HG03108 (cell line): ENCODE measurements around the gene SLC26A11.
"Not testable (repeated sequence)": the region's sequence is repeated elsewhere in the genome, so short reads cannot be mapped to it uniquely, and the experiment has no call there.

Experiments
- ATAC-seq: cut with Tn5 transposase; IDR thresholded peaks from one replicate; pipeline ENCODE4 v1.9.1; 2021; ENCODE audit warnings: moderate library complexity; ENCODE audit not compliant: unreplicated experiment

Gene SLC26A11

GRCh38 chr17:80195671-80196529 is 24.3 kb upstream of the SLC26A11 start:
- ATAC-seq, result no peak

- no peak for ATAC-seq
These were observed 23.6 kb upstream of the SLC26A11 start for GRCh38 chr17:80196652-80197051.

- no peak for ATAC-seq
These were observed 22.0 kb upstream of the SLC26A11 start for GRCh38 chr17:80198144-80198661.

- ATAC-seq, result not testable (repeated sequence)
These were observed 20.9 kb upstream of the SLC26A11 start for GRCh38 chr17:80199295-80199694.

- no peak for ATAC-seq
These were observed 18.8 kb upstream of the SLC26A11 start for GRCh38 chr17:80201446-80201845.

GRCh38 chr17:80202197-80202596 is 18.0 kb upstream of the SLC26A11 start:
- ATAC-seq, result no peak

GRCh38 chr17:80203471-80203963 is 16.7 kb upstream of the SLC26A11 start:
- ATAC-seq, result no peak

- no peak for ATAC-seq
These were observed 15.4 kb upstream of the SLC26A11 start for GRCh38 chr17:80204626-80205468.

- ATAC-seq, result no peak
These were observed 14.4 kb upstream of the SLC26A11 start for GRCh38 chr17:80205811-80206210.

GRCh38 chr17:80208050-80208449 is 12.2 kb upstream of the SLC26A11 start:
- no peak for ATAC-seq

- no peak for ATAC-seq
These were observed 10.5 kb upstream of the SLC26A11 start for GRCh38 chr17:80209765-80210164.

- no peak for ATAC-seq
These were observed 9.7 kb upstream of the SLC26A11 start for GRCh38 chr17:80210348-80211108.

- no peak for ATAC-seq
These were observed 8.1 kb upstream of the SLC26A11 start for GRCh38 chr17:80212109-80212508.

GRCh38 chr17:80212511-80212910 is 7.7 kb upstream of the SLC26A11 start:
- no peak for ATAC-seq

- ATAC-seq, result no peak
These were observed 7.1 kb upstream of the SLC26A11 start for GRCh38 chr17:80212962-80213642.

GRCh38 chr17:80213643-80213975 is 6.6 kb upstream of the SLC26A11 start:
- no peak for ATAC-seq

GRCh38 chr17:80214012-80214877 is 6.0 kb upstream of the SLC26A11 start:
- no peak for ATAC-seq

GRCh38 chr17:80214878-80215210 is 5.4 kb upstream of the SLC26A11 start:
- no peak for ATAC-seq
